ENCODE measurements around the gene AGPAT2.

- TF ChIP-seq POLR2A (IDR thresholded peaks at IDR 0.05; ENCODE audit: low read depth, low read length) (no peak), POLR2AphosphoS5 (IDR thresholded peaks at IDR 0.05; ENCODE audit: low read depth, low read length) (no peak), TAF1 (IDR thresholded peaks at IDR 0.05; ENCODE audit: low read depth, low read length) (no peak), SPI1 (IDR thresholded peaks at IDR 0.05; ENCODE audit: low read depth, low read length) (no peak), PAX5 (IDR thresholded peaks at IDR 0.05; ENCODE audit: insufficient read depth, low read length, severe bottlenecking) (no peak)
These were observed 3.5 kb downstream of the AGPAT2 start for GRCh38 chr9:136683755-136684154.
